Measurements from ENCODE around the gene CARD9. TPM values are rescaled to one million over a fixed set of nuclear protein-coding genes. Genes with fewer than 3 reads are reported as not detected.

CARD9 gene
- total and polyA plus RNA-seq, 2 of the 8 experiments (the other 6 are each of a cell fraction or from before 2014, with no cell fraction given) = 0.15 to 1.1 TPM

- TF ChIP-seq KDM4A (IDR thresholded peaks at IDR 0.05; ENCODE audit: low read depth, low read length, severe bottlenecking) = no peak
- TF ChIP-seq POLR2AphosphoS5 (IDR thresholded peaks at IDR 0.05; ENCODE audit: low read depth, low read length) = no peak
- TF ChIP-seq TAF1 (IDR thresholded peaks at IDR 0.05; ENCODE audit: low read depth, low read length) = no peak
- TF ChIP-seq MAFK (IDR thresholded peaks at IDR 0.05; ENCODE audit: low read depth, low read length) = no peak
- TF ChIP-seq SRF (IDR thresholded peaks at IDR 0.05; ENCODE audit: low read depth, low read length) = no peak
- no peak for TF ChIP-seq KDM1A (IDR thresholded peaks at IDR 0.05; ENCODE audit: borderline replicate concordance, low read length)
- TF ChIP-seq RNF2 (IDR thresholded peaks at IDR 0.05; ENCODE audit: borderline replicate concordance, low read depth, low read length, missing control alignments, poor library complexity, severe bottlenecking) = no peak
Measured at GRCh38 chr9:136340356-136341041, 33.0 kb downstream of the CARD9 start (continued).
